CD1c-positive myeloid dendritic cell (primary cell): ENCODE results near the gene TTC12.

Experiments used
- DNase-seq: peaks from one replicate; pipeline ENCODE4 v3.0.0-alpha.2; 2016; ENCODE audit errors: extremely low spot score

Gene TTC12

DNA sequence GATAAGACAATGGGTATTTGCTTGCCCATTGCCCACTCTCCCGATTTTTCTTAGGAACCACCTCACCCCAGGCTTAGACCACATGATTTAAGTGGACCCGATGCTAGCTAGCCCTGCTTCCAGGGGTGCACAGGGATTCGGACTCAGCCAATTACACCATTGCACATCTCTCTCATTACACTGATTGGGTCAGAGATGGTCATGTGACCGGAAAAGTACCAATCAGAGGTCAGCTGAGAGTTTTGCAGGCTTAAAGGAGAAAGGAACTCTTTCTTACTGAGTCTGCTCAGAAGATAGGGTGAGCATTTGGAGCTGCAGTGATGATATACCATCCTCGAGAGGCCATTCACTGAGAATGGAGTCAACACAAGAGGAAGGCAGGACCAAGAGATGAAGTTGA lies 61.0 kb downstream of the TTC12 start:
- no peak for DNase-seq

DNA sequence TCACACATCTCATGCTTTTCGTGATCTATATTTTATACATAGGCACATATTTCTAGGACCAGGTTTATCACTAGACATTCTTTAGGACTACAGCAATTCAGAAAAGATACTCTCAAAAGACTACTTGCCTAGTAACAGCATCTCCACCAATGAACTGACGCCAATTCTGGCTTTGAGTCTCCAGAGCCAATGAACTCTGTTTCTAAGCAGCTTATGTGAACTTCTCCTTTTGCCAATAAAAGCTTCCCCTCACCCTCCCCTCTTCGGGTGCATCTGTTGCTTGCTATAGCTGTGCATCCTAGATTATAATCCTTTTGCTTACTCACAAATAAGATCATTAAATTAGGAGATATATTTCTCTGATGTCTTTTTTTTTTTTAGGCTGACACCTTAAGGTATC lies 61.8 kb downstream of the TTC12 start:
- DNase-seq = peak; percentile 58

GRCh38 chr11:113377681-113378412 lies 63.5 kb downstream of the TTC12 start:
- no peak for DNase-seq

GRCh38 chr11:113378692-113379091 lies 64.3 kb downstream of the TTC12 start:
- no peak for DNase-seq

GRCh38 chr11:113382121-113382520 lies 67.7 kb downstream of the TTC12 start:
- DNase-seq = no peak

DNA sequence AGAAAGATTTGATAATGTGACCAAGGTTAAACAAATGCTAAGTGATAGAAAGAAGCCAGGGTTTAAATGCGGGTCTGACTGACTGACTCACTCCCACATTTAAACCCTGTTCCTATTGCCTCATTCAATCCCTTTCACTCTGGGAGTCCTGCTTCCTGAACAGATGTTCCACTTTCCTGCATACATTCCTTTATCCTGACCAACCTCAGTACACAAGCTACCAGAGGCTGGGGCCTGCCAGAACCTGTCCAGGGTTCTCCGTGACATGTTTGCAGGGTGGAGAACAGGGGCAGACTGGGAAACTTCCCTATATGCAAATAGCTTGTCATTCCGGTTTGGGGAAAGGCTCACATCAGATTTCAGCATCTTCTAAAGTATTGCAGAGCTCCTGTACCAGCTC lies 70.2 kb downstream of the TTC12 start:
- DNase-seq = no peak

GRCh38 chr11:113385749-113386148 lies 71.4 kb downstream of the TTC12 start:
- DNase-seq = no peak

DNA sequence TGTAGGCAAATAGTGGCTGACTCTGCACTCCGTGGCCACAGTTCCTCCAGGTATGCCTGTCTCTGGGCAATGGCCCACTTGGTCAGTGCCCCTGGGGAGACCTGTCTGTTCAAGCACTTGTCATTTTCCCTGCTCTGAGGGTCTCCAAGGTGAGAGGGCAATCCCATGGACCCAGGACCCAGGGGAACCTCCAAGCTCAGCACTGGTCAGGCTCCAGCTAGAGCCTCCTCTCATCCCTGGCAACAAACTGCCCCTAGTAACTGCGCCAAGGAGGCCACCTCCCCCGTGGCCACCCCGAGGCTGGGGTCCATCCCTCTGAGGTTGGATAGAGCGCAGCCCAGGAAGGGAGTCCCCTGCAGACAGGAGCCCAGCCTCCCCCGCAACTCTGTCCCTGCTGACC lies 72.5 kb downstream of the TTC12 start:
- no peak for DNase-seq

- DNase-seq = no peak
These were observed 73.3 kb downstream of the TTC12 start, which contains the start of gene ANKK1 for GRCh38 chr11:113387605-113388211. ANKK1 (plus strand) TSS chr11:113387779; CDS start chr11:113387885, 106 bp downstream.

GRCh38 chr11:113389272-113389671 lies 74.9 kb downstream of the TTC12 start:
- no peak for DNase-seq

- no peak for DNase-seq
These were observed 78.0 kb downstream of the TTC12 start for GRCh38 chr11:113392236-113392921.

GRCh38 chr11:113393501-113393985 lies 79.2 kb downstream of the TTC12 start:
- DNase-seq = no peak

DNA sequence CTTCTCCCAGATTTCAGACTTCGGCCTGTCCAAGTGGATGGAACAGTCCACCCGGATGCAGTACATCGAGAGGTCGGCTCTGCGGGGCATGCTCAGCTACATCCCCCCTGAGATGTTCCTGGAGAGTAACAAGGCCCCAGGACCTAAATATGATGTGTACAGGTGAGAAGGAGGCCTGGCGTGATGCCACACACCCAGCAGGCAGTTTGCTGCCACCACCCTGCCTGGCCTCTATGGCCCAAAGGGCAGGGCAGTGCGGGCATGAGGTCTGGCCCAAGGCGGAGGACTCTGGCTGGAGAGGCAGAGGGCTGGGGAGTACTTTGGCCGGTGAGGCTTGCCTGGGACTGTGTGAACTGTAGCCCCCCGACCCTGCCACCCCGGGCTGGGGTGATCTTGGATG lies 80.5 kb downstream of the TTC12 start:
- DNase-seq = no peak

- no peak for DNase-seq
These were observed 81.5 kb downstream of the TTC12 start for GRCh38 chr11:113395782-113396336.

DNA sequence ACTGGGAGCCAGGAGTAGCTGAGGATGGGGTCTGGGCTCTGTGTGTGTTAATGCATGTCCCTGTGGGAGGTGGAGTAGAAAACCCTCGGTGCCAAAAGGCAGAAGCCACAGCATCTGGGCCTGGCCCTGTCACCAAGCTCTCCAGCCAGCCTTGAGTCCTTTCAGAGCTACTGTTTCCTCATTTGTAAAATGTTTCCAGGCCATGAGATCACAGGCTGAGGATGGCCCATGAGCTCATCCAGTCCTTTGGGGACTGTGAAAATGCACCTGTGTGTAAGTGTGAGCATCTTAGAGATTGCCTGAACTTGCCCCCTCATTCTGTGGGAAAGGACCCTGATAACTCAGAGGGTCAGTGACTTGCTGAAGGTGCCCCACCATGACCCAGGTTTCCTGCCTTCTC lies 82.3 kb downstream of the TTC12 start:
- DNase-seq = no peak

- no peak for DNase-seq
These were observed 82.8 kb downstream of the TTC12 start for GRCh38 chr11:113397212-113397611.

GRCh38 chr11:113397821-113398220 lies 83.4 kb downstream of the TTC12 start:
- DNase-seq = no peak

GRCh38 chr11:113398669-113399430 lies 84.5 kb downstream of the TTC12 start:
- DNase-seq = no peak

DNA sequence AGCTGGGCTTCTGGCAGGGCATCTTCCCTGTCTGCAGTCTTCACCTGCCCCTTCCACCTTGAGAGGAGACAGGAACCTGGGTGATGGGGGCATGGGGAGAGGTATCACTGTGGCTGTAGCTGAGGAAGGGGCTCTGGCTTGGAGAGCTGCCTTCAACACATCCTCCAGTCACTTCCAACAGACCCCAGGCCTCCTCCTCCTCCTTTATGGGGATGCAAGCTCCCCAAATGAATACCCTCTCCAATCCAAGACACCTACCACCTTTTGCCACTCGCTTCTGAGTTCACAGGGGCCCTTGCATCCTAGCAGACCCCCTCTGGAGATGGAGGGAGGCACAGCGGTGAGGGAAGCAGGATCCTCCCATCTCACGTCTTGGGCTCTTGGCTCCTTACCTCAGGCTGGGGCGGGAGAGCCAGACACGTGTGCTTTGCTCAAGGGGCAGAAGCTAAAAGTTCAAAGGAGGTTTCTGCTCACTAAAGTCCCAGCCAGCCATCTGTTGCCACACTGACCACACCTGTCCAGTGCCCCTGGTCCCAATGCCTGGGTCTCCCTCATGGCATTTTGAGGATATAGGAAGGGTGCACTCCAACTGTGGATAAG lies 86.3 kb downstream of the TTC12 start:
- DNase-seq = no peak

GRCh38 chr11:113401718-113402117 lies 87.3 kb downstream of the TTC12 start:
- peak; percentile 2 for DNase-seq

- DNase-seq = no peak
These were observed 90.6 kb downstream of the TTC12 start for GRCh38 chr11:113404859-113405430.
